Brain microvascular endothelial cell (primary cell): ENCODE measurements around the gene STAT5B.
"Not testable (repeated sequence)": the region's sequence is repeated elsewhere in the genome, so short reads cannot be mapped to it uniquely, and the experiment has no call there.

Source experiments
- DNase-seq: peaks from one replicate; pipeline ENCODE4 v3.0.0-alpha.2; 2020
- H3K27ac ChIP-seq: fragments of 250-450 bp; sonication (Bioruptor Pico); 2 replicates; pipeline ENCODE4 v1.5.1; 2020; ENCODE audit warnings: mild to moderate bottlenecking, moderate library complexity
- H3K27me3 ChIP-seq: fragments of 250-450 bp; sonication (Bioruptor Pico); replicated peaks from 2 replicates; pipeline ENCODE4 v1.5.1; 2020; ENCODE audit warnings: mild to moderate bottlenecking
- H3K36me3 ChIP-seq: fragments of 250-450 bp; sonication (Bioruptor Pico); replicated peaks from 2 replicates; pipeline ENCODE4 v1.5.1; 2020; ENCODE audit warnings: mild to moderate bottlenecking
- H3K4me3 ChIP-seq: 2 replicates; pipeline ENCODE4 v1.5.1; 2011; ENCODE audit warnings: low read depth, mild to moderate bottlenecking, control low read depth, low read length, moderate library complexity
- in situ Hi-C: cut with HindIII; loops from 2 replicates; pipeline ENCODE4 v1.10.0; 2017; ENCODE audit warnings: low sequenced_read_pairs, low pct_ligation_motif_present
- TF ChIP-seq, protein P1 (sequence below): IDR thresholded peaks from 2 replicates; pipeline ENCODE4 v1.5.1; 2011; ENCODE audit warnings: low read depth, mild to moderate bottlenecking, moderate library complexity, low read length, control low read depth, inconsistent platforms; ENCODE audit errors: missing control alignments

The STAT5B gene

DNA sequence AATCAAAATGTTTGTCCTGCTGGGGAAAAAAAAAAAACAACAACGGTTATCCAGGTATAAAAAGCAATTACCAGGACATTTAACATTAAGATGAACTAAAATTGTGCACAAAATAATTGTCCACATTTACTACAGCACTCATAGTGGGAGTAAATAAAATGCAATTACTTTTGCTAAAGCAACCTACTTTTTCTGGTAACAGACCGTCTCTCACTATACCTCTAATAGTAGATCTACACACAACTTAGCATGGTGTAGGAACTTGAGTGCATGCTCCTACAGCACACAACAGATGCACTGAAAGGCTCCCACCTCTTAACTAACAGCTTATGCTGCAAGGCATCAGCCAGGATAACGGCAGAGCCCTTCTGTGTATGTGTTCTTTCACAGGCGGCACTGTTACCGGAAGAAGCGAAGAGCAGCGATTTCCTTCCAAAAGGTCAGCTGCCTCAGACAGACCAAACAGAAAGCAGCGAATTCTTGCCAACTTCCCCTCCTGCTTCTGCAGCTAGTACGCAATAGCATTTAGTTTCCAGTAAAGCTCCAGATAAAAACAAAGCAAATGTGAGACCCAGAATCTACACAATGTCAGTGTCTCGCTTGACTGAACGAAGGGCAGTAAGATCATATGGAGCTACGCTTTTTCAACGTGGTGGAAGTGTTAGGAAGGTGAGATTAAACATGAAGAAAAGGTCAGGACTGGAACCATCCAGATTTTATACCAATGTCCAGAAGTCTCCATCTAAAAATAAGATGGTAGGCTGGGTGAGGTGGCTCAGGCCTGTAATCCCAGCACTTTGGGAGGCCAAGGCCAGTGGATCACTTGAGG, 27.6 kb downstream of the STAT5B start:
- Histone ChIP-seq H3K36me3 (no peaks in the 10 kb centered on the region), H3K4me3 (peak overlapping the region; percentile 22), H3K27me3 (no peaks in the 10 kb centered on the region), H3K27ac (peak overlapping the region; percentile 64)
- DNase-seq = peak; percentile 87
- TF ChIP-seq, protein P1, sequence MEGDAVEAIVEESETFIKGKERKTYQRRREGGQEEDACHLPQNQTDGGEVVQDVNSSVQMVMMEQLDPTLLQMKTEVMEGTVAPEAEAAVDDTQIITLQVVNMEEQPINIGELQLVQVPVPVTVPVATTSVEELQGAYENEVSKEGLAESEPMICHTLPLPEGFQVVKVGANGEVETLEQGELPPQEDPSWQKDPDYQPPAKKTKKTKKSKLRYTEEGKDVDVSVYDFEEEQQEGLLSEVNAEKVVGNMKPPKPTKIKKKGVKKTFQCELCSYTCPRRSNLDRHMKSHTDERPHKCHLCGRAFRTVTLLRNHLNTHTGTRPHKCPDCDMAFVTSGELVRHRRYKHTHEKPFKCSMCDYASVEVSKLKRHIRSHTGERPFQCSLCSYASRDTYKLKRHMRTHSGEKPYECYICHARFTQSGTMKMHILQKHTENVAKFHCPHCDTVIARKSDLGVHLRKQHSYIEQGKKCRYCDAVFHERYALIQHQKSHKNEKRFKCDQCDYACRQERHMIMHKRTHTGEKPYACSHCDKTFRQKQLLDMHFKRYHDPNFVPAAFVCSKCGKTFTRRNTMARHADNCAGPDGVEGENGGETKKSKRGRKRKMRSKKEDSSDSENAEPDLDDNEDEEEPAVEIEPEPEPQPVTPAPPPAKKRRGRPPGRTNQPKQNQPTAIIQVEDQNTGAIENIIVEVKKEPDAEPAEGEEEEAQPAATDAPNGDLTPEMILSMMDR = peak; percentile 16
- in situ Hi-C loops = no loop called here

DNA sequence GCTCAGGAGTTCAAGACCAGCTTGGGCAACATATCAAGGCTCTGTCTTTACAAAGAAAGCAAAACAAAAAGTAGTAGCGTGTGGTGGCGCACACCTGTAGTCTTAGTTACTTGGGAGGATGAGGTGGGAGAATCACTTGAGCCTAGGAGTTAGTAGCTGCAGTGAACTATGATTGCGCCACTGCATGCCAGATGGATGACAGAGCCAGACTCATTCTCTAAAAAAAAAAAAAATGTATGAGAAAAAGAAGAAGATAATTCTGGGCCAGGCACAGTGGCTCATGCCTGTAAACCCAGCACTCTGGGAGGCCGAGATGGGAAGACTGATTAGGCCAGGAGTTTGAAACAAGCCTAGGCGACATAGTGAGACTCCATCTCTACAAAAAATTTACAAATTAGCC, 28.5 kb downstream of the STAT5B start:
- TF ChIP-seq, protein P1 = no peak
- no peaks in the 10 kb centered on the region for H3K36me3 ChIP-seq

DNA sequence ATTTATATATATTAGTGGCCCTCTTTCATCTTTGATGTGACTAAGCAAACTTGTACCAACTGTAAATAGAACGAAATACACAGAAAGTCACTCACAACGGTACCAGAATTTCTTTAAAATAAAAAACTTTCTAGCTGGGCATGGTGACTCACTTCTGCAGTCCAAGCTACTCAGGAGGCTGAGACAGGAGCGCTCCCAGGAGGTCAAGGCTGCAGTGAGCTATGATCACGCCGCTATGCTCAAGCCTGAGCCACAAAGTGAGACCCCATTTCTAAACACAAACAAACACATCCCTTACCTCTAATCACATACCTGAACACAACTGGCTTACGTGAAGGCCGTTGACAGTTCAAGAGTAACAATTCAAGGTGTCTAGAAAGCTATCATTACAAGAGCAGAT, 29.7 kb downstream of the STAT5B start:
- peak; percentile 53 for DNase-seq
- TF ChIP-seq, protein P1 = peak; percentile 17
- no peaks in the 10 kb centered on the region for H3K36me3 ChIP-seq
- in situ Hi-C loops = no loop called here
- no peaks in the 10 kb centered on the region for H3K27me3 ChIP-seq
- no peak overlapping the region for H3K4me3 ChIP-seq
- H3K27ac ChIP-seq = peak overlapping the region; percentile 54

More for the DNA sequence above, 28.5 kb downstream of the STAT5B start:
- peak; percentile 66 for DNase-seq
- Histone ChIP-seq H3K4me3 (no peak overlapping the region), H3K27ac (peak overlapping the region; percentile 58), H3K27me3 (no peaks in the 10 kb centered on the region)
- in situ Hi-C loops = no loop called here

DNA sequence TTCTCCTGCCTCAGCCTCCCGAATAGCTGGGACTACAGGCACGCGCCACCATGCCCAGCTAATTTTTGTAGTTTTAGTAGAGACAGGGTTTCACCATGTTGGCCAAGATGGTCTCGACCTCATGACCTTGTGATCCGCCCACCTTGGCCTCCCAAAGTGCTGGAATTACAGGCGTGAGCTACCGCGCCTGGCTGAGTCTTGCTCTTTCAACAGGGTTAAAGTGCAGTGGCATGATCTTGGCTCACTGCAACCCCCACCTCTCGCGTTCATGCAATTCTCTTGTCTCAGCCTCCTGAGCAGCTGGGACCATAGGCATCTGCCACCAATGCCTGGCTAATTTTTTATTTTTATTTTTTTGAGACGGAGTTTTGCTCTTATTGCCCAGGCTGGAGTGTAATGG, 31.0 kb downstream of the STAT5B start:
- H3K27ac ChIP-seq, DNase-seq, in situ Hi-C loops, H3K36me3 ChIP-seq, H3K27me3 ChIP-seq, H3K4me3 ChIP-seq: not testable (repeated sequence)

DNA sequence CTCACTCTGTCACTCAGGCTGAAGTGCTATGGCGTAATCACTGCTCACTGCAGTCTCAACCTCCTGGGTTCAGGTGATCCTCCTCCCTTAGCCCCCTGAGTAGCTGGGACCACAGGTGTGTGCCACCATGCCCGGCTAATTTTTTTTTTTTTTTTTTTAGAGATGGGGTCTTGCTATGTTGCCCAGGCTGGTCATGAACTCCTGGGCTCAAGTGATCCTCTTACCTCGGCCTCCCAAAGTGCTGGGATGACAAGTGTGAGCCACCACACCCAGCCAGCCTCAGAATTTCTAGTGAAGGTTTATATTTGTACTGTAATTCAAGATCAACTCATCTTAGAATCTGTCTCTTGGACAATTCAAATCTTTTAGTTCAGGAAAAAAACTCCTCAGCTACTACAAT, 32.1 kb downstream of the STAT5B start:
- H3K27ac ChIP-seq, DNase-seq, H3K36me3 ChIP-seq, in situ Hi-C loops, H3K4me3 ChIP-seq, H3K27me3 ChIP-seq: not testable (repeated sequence)

DNA sequence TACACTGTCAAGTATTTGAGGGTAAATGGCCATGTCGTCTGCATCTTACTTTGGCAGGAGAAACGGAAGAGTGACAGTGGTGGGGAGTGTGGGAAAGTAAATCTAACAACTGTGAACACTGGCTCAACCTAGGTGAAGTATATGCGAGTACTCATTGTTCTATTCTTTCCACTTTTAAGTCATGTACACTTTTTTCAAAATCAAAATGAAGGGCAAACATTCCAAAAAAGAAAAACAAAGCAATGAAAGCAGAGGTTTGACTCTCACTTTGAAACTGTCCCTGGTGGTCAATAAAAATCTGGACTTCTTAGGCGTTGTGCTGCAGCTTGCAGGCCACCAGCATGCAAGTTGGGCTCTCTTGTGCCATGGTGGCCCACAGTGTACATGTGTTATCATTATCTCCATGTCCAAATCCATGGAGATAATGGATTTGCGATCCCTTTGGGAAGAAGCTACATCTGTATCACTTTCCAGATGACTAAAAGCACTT, 32.7 kb downstream of the STAT5B start:
- in situ Hi-C loops = no loop called here
- H3K27me3 ChIP-seq = no peaks in the 10 kb centered on the region
- no peak overlapping the region for H3K27ac ChIP-seq
- H3K4me3 ChIP-seq = no peak overlapping the region
- no peak for DNase-seq
- H3K36me3 ChIP-seq = no peaks in the 10 kb centered on the region
- TF ChIP-seq, protein P1 = no peak
